Measurements from ENCODE around the gene BLVRA. TPM values are rescaled to one million over a fixed set of nuclear protein-coding genes. Genes with fewer than 3 reads are reported as not detected.

BLVRA gene
- total and polyA plus RNA-seq, 2 experiments from 2014 or later = 21.0 to 34.2 TPM

DNA sequence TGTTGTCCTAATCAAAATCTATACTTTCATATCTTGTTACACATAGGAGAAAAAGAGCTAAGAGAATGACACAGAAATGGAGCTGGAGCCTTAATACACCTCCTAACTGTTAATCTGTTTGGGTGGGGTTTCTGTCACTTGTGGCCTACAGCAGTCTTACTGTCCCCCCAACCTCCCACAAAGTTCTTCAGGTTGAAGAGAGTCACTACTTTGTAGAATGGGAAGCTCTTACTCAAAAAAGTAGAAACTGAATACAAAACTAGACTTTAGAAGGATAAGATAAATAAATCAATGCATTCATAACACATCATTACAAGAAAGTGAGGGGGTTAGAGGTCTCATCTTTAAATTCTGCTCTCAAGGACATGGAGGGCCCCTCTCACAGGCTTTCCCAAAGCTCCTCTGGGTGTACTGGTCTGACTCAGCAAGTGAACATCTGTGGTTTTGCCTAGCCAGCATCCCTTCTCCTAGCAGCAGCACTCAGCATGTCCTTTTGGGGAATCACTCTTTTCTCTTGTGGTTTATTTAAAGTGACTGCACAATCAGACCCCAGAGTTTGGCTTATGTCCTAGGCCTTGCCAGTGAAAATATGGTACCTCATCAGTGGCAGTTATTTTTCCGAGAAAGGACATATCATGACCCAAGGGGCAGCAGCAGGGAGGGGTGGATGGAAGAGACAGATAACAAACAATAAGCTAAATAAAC, 2.0 kb upstream of the BLVRA start:
- H2AFZ ChIP-seq = no peak overlapping the region

DNA sequence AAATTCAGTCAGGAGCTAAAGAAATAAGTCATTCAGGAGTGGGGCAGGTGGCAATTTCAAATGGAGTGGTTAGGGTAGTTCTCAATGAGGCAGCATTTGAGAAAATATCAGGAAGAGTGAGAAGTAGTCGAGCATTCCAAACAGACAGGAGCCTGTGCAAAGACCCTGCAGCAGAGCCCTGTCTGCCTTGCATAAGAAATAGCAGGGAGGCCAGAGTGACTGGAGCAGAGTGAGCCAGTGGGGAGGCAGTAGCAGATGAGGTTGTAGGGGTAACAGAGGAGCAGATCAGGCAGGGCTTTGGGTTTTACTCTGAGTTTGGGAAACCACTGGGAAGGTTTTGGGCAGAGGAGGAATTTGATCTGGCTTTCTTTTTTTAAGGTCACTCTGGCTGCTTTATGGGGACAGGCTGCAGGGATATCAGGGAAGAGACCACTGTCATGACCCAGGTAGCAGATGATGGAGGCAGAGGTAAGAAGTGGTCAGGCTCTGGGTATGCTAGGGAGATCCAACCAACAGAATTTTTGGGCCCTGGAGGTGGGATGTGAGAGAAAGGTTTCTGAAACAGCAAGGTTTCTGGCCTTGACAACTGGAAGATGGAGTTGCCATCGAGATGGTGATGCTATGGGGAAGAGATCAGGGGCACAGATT, 1.3 kb upstream of the BLVRA start:
- Histone ChIP-seq H3K4me1 (ENCODE audit: insufficient read depth) (no peaks in the 10 kb centered on the region), H3K79me2 (peaks cover 4% of the 10 kb centered on the region), H3K27ac (no peak overlapping the region), H3K9me3 (ENCODE audit: low read depth) (no peaks in the 10 kb centered on the region), H3K9me2 (replicated peaks; ENCODE audit: insufficient read depth) (no peaks in the 10 kb centered on the region), H3K36me3 (replicated peaks; ENCODE audit: insufficient read depth, low read depth) (no peaks in the 10 kb centered on the region), H2AFZ (no peak overlapping the region), H3K4me2 (peak overlapping the region; percentile 97), H3K27me3 (peaks cover 6% of the 10 kb centered on the region), H4K20me1 (ENCODE audit: insufficient read depth, poor library complexity, severe bottlenecking) (no peaks in the 10 kb centered on the region), H3K4me3 (no peak overlapping the region)
- DNase-seq (ENCODE audit: low spot score) = no peak
- 85% methylated on average over 2 of the region's 2 CpGs for WGBS (ENCODE audit: low lambda C conversion rate, missing lambda C conversion rate)
- TF ChIP-seq EZH2phosphoT487 (IDR thresholded peaks at IDR 0.05; ENCODE audit: low read depth, severe bottlenecking, unreplicated experiment) = no peak
- TF ChIP-seq, protein P1, sequence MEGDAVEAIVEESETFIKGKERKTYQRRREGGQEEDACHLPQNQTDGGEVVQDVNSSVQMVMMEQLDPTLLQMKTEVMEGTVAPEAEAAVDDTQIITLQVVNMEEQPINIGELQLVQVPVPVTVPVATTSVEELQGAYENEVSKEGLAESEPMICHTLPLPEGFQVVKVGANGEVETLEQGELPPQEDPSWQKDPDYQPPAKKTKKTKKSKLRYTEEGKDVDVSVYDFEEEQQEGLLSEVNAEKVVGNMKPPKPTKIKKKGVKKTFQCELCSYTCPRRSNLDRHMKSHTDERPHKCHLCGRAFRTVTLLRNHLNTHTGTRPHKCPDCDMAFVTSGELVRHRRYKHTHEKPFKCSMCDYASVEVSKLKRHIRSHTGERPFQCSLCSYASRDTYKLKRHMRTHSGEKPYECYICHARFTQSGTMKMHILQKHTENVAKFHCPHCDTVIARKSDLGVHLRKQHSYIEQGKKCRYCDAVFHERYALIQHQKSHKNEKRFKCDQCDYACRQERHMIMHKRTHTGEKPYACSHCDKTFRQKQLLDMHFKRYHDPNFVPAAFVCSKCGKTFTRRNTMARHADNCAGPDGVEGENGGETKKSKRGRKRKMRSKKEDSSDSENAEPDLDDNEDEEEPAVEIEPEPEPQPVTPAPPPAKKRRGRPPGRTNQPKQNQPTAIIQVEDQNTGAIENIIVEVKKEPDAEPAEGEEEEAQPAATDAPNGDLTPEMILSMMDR (IDR thresholded peaks at IDR 0.05; ENCODE audit: poor library complexity) = no peak
- no peak for TF ChIP-seq EZH2 (IDR thresholded peaks at IDR 0.05; ENCODE audit: borderline replicate concordance)

More for the DNA sequence above, 2.0 kb upstream of the BLVRA start:
- no peaks in the 10 kb centered on the region for H3K4me1 ChIP-seq (ENCODE audit: insufficient read depth)
- H3K9me2 ChIP-seq (replicated peaks; ENCODE audit: insufficient read depth) = no peaks in the 10 kb centered on the region
- no peaks in the 10 kb centered on the region for H3K9me3 ChIP-seq (ENCODE audit: low read depth)
- peaks cover 6% of the 10 kb centered on the region for H3K27me3 ChIP-seq
- TF ChIP-seq EZH2 (IDR thresholded peaks at IDR 0.05; ENCODE audit: borderline replicate concordance) (no peak), EZH2phosphoT487 (IDR thresholded peaks at IDR 0.05; ENCODE audit: low read depth, severe bottlenecking, unreplicated experiment) (no peak)
- TF ChIP-seq, protein P1 (IDR thresholded peaks at IDR 0.05; ENCODE audit: poor library complexity) = no peak
- H4K20me1 ChIP-seq (ENCODE audit: insufficient read depth, poor library complexity, severe bottlenecking) = no peaks in the 10 kb centered on the region
- H3K27ac ChIP-seq = no peak overlapping the region
- DNase-seq (ENCODE audit: low spot score) = no peak
- H3K36me3 ChIP-seq (replicated peaks; ENCODE audit: insufficient read depth, low read depth) = no peaks in the 10 kb centered on the region
- no peak overlapping the region for H3K4me2 ChIP-seq
- WGBS (ENCODE audit: low lambda C conversion rate, missing lambda C conversion rate) = 81% methylated on average over 1 of the region's 1 CpG
- no peak overlapping the region for H3K4me3 ChIP-seq
- peaks cover 4% of the 10 kb centered on the region for H3K79me2 ChIP-seq

DNA sequence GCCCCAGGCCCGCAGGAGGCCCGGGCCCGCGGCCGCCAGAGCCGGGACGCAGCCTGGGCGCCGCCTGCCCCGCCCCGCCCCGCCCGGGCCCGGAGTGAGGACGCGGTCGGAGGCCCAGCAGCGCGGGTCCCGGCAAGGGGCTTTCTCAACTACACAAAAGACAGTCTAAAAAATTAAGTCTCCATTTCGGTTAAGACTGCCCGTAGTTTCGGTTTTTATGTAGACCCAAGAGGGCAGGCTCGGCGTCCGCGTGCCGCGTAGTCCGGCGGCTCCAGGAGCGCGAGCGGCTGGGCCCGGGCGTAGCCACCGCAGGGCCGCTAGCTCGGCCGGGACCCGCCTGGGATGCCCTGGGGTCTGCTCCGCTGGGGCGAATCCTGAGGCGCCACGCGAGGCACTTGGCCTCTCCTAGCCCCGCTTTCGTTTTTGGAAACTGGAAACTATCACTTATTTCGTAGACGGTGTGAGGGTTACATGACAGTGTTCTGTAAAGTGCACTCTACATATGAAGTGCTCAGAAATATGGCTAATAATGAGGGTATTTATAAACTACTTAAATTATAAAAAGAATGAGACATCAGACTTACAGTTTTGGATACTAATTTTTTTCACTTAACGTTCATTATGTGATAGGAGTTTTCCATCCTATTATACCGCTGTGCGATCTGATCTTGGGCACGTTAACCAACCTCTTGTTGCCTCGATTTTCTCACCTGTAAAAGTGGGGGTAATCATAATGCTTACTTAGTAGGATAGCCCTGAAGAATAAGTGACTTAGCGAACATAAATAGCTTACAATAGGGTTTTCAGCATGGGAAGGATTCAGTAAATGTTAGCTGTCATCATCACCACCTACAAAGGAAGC, 573 bp downstream of the BLVRA start:
- Histone ChIP-seq H3K9me3 (ENCODE audit: low read depth) (no peaks in the 10 kb centered on the region), H3K9me2 (replicated peaks; ENCODE audit: insufficient read depth) (no peaks in the 10 kb centered on the region), H3K4me3 (peak overlapping the region; percentile 96), H3K36me3 (replicated peaks; ENCODE audit: insufficient read depth, low read depth) (no peaks in the 10 kb centered on the region), H2AFZ (peak overlapping the region; percentile 99), H3K27me3 (peaks cover 6% of the 10 kb centered on the region), H3K27ac (peak overlapping the region; percentile 89), H3K79me2 (peaks cover 4% of the 10 kb centered on the region), H3K4me2 (peak overlapping the region; percentile 97), H3K4me1 (ENCODE audit: insufficient read depth) (peaks cover 5% of the 10 kb centered on the region), H4K20me1 (ENCODE audit: insufficient read depth, poor library complexity, severe bottlenecking) (no peaks in the 10 kb centered on the region)
- TF ChIP-seq EZH2phosphoT487 (IDR thresholded peaks at IDR 0.05; ENCODE audit: low read depth, severe bottlenecking, unreplicated experiment) (no peak), EZH2 (IDR thresholded peaks at IDR 0.05; ENCODE audit: borderline replicate concordance) (peak; percentile 43)
- WGBS (ENCODE audit: low lambda C conversion rate, missing lambda C conversion rate) = 11% methylated on average over 41 of the region's 56 CpGs
- DNase-seq (ENCODE audit: low spot score) = peak; percentile 58

Data from hepatocyte (in vitro differentiated cells).